ENCODE data around the gene CCDC107. TPM values are rescaled to one million over a fixed set of nuclear protein-coding genes. Genes with fewer than 3 reads are reported as not detected.
"Not testable (repeated sequence)": the region's sequence is repeated elsewhere in the genome, so short reads cannot be mapped to it uniquely, and the experiment has no call there.

The CCDC107 gene
- total RNA-seq, 2 experiments from 2014 or later: 17.1 to 18.3 TPM

DNA sequence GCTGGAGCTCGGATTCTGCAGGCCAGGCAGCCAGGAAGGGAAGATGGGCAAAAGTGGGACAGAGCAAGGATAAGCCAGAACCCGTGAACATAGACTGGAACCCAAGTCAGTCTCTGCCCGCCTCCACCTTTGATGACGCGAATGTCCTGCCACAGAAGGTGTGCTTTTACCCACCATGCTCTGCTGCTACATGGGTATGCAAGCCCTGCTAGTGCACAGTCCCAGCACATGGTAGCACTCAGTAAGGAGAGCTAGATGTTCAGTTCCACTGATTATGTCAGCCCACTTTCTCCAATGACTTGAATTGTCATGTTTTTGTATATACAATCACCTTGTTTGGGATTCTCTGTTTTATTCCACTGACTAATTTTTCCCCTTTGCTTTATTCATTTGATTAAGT is 28.5 kb upstream of the CCDC107 start:
- POLR2A ChIA-PET: no interaction called here

DNA sequence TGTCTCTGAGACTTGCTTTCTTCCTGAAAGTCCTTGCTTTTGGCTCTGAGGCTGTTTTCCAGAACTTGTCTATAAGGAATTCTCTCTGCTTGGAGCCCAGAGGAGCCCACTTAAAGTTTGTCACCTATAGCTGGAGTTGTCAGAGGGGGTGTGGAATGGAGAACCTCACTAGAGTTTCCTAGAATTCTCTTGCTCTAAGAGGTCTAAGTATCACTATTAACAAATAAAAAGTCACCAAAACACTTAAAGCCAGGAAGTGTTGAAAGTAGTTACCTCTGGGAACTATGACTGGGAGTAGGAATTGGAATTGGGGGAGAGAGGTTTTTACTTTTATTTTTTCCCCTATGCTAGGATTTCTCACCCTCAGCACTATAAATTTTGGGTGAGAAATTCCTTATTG is 22.4 kb upstream of the CCDC107 start:
- POLR2A ChIA-PET: no interaction called here
- CTCF ChIA-PET: no interaction called here

More for the DNA sequence above, 28.5 kb upstream of the CCDC107 start:
- CTCF ChIA-PET: interaction anchor here (0.6 kb wide), 1 partner anchor 160 kb away, joined by 3 read pairs; no protein-coding TSS in a partner anchor

DNA sequence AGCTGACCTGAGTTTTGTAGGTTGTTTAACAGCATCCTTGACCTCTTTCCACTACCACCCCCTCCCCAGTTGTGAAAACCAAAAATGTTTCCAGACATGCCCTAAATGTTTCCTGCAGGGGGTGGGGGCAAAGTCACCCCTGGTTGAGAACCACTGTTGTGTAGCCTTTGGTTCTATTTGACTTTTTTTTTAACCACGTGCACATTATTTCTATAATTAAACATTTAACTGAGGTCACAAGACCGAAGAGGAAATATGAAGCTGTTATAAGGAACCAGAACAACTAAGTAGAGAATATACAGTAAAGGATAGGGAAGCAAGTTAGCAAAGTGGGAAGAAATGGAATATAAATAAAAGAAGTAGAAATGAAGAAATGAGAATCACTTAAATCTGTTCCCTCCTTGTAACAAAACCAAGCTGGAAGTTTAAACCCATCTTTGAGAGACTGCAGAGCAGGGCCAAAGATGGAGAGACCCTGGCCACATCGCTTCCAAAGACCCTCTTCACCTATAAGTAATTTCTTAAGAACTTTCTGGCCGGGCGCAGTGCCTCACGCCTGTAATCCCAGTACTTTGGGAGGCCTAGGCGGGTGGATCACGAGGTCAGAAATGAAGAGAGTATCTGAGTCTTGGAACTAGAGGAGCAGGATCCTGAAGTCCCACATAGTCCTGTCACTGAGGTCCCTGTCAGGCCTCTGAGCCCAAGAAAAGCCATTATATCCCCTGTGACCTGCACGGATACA is 21.8 kb upstream of the CCDC107 start:
- POLR2A ChIA-PET: no interaction called here

DNA sequence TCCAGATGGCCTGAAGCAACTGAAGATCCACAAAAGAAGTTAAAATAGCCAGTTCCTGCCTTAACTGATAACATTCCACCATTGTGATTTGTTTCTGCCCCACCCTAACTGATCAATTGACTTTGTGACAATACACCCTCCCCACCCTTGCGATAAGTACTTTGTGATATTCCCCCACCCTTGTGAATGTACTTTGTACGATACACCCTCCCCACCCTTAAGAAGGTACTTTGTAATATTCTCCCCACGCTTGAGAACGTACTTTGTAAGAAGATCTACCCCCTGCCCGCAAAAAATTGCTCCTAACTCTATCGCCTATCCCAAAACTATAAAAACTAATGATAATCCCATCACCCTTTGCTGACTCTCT is 21.2 kb upstream of the CCDC107 start:
- POLR2A ChIA-PET, CTCF ChIA-PET: not testable (repeated sequence)

More for the DNA sequence above, 21.8 kb upstream of the CCDC107 start:
- CTCF ChIA-PET: no interaction called here

DNA sequence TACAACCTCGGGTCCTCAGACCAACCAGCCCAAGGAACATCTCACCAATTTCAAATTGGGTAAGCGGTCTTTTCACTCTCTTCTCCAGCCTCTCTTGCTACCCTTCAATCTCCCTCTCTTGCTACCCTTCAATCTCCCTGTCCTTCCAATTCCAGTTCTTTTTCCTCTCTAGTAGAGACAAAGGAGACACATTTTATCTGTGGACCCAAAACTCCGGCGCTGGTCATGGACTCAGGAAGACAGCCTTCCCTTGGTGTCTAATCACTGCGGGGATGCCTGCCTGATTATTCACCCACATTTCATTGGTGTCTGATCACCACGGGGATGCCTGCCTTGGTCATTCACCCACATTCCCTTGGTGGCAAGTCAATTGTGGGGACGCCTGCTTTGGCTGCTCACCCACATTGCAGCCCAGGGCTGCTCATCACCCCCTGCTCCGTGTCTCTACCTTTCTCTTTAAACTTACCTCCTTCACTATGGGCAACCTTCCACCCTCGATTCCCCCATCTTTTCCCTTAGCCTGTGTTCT is 20.6 kb upstream of the CCDC107 start:
- CTCF ChIA-PET: interaction anchor here (0.6 kb wide), 1 partner anchor 10 kb away, joined by 3 read pairs; no protein-coding TSS in a partner anchor
- POLR2A ChIA-PET: not testable (repeated sequence)

DNA sequence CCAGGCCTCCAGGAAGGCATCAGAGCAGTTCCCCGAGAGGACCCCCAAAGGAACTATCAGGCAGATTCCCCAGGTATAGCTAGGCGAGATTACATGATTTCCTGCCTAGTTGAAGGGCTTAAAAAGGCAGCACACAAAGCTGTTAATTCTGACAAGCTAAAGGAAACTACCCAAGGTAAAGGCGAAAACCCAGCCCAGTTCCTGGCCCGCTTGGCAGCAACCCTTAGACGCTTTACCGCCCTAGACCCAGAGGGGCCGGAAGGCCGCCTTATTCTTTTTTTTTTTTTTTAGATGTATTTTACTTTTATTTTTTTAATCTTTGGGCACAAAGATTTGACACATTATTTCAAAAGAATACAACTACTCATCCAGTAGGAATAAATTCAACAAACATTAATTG is 19.3 kb upstream of the CCDC107 start:
- POLR2A ChIA-PET: interaction anchor here (1.3 kb wide), 1 partner anchor 11 kb away, joined by 4 read pairs; no protein-coding TSS in a partner anchor
- CTCF ChIA-PET: not testable (repeated sequence)

DNA sequence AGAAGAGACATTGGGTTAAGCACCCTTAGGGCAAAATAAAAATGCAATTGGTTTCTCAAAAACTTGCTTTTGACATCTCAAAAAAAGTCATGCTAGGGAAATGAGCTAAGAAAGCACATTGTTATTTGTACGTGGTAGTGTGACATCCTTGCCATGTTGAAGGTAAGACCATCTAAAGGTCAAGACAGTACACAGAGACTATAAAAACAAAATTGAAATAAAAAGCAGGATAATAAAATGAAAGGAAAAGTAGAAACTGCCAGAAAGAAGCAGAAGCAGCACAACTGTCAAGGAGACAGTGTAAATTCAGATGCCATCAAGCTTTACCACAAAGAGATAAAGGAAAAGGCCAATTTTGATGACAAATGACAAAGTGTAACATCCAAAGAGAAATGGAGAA is 18.9 kb upstream of the CCDC107 start:
- POLR2A ChIA-PET: interaction anchor here (1.3 kb wide), 1 partner anchor 11 kb away, joined by 4 read pairs; no protein-coding TSS in a partner anchor
- CTCF ChIA-PET: not testable (repeated sequence)

DNA sequence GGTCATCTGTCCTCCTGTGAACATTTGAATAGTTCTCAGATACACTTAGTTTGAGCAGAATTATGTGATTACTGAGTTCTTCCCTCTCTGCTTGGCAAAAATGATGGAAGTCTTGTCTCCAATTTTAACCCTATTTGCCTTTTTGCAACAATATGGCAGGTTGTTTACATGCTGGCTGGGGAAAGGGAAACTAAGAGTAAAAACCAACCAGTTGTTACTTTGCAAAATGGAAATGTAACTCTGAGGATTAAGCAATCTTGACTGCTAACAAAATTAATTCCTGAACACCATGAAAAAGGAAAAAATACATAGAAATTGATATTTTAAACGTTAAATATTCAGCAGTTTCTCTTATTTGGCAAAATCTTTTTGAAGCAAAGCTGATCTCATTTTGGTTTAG is 18.5 kb upstream of the CCDC107 start:
- CTCF ChIA-PET: no interaction called here
- POLR2A ChIA-PET: interaction anchor here (1.3 kb wide), 1 partner anchor 11 kb away, joined by 4 read pairs; no protein-coding TSS in a partner anchor

DNA sequence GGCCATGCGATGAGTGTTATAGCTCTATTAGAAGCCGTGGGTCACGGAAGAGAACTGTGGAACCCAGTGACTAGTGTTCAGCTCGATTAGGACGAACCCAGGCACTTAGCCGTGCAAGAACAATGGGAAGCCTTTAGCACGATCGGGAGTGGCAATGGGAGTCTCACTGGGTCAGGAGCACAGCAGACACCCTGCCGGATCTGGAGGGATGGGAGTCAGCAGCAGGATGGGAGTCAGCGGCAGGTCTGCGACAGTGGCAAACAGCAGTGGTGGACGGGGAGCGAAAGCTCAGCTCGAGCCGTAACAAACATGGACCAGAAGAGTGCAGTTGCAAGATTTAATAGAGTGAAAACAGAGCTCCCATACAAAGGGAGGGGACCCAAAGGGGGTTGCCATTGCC is 17.7 kb upstream of the CCDC107 start:
- CTCF ChIA-PET: not testable (repeated sequence)
- POLR2A ChIA-PET: interaction anchor here (1.3 kb wide), 1 partner anchor 10 kb away, joined by 4 read pairs; no protein-coding TSS in a partner anchor

DNA sequence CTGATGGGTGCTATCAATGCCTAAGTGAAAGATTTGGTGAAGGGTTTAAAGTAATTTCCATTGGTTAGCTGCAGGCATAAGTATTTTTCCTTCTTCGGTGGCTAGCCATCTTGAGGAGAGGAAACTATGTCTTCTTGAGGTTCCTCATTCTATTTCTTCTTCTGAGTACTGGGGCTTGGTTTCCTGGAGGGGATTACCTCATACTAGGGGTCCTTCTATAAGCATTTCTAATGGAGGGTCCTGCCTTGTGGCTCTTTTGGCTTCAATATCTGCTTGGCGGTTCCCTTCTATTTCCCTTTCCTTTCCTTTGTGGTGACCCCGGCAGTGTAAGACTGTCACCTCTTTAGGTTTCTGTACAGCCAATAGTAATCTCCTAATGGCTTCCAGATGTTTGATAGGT is 16.6 kb upstream of the CCDC107 start:
- POLR2A ChIA-PET, CTCF ChIA-PET: not testable (repeated sequence)

DNA sequence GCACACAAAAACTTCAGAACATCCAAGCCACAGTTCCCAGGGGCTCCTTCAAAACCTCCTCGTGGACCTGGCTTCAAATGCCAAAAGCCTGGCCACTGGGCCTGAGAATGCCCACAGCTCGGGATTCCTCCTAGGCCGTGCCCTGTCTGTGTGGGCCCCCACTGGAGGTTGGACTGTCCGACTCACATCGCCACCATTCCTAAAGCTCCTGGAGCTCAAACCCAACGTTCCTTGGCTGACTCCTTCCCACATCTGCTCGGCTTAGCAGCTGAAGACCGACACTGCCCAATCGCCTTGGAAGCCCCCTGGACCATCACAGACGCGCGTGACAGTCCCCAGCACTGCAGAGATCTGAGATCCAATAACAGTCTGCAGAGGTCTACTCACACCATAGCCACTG is 15.0 kb upstream of the CCDC107 start:
- ChIA-PET CTCF (interaction anchor here (0.9 kb wide), 1 partner anchor 15 kb away, joined by 4 read pairs; the partner anchor contains the start of gene CCDC107), POLR2A (no interaction called here)

DNA sequence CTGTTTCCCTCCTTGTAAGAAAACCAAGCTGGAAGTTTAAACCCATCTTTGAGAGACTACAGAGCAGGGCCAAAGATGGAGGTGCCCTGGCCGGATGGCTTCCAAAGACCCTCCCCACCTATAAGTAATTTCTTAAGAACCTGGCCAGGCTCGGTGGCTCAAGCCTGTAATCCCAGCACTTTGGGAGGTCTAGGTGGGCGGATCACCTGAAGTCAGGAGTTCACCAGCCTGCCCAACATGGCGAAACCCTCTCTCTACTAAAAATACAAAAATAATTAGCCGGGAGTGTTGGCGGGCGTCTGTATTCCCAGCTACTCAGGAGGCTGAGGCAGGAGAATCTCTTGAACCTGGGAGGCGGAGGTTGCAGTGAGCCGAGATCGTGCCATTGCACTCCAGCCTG is 12.4 kb upstream of the CCDC107 start:
- CTCF ChIA-PET: interaction anchor here (1.1 to 4.7 kb wide), 10 partner anchors 11 to 82 kb away, joined by 3 to 49 read pairs (median 9); partner anchors contain the start of genes CCDC107, CD72 and RMRP

DNA sequence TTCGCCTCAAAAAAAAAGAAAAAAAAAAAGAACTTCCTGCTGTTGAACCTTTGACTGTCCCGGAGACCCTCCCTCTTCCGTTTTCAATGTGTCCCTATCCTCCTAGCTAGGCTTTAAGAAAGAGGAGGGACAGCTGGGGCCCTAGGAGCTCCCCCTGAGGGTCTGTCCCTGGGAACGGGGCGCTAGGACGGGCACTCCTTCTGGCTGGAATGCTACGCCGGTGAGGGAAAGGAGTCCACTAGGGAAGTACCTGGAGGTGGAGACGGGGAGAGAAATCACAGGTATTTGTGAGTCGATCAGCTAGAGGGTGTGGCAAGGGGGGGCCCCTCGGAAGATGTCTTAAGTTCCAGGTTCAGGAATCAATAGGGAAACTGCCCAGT is 11.9 kb upstream of the CCDC107 start:
- POLR2A ChIA-PET: interaction anchor here (1.0 to 2.6 kb wide), 2 partner anchors 11 to 83 kb away, joined by 3 to 30 read pairs; partner anchors contain the start of genes CCDC107 and RMRP
- CTCF ChIA-PET: interaction anchor here (0.6 to 4.7 kb wide), 11 partner anchors 11 to 82 kb away, joined by 3 to 49 read pairs (median 8); partner anchors contain the start of genes CCDC107, CD72 and RMRP

More for the DNA sequence above, 12.4 kb upstream of the CCDC107 start:
- POLR2A ChIA-PET: interaction anchor here (2.6 kb wide), 1 partner anchor 12 kb away, joined by 30 read pairs; the partner anchor contains the start of genes CCDC107 and RMRP

DNA sequence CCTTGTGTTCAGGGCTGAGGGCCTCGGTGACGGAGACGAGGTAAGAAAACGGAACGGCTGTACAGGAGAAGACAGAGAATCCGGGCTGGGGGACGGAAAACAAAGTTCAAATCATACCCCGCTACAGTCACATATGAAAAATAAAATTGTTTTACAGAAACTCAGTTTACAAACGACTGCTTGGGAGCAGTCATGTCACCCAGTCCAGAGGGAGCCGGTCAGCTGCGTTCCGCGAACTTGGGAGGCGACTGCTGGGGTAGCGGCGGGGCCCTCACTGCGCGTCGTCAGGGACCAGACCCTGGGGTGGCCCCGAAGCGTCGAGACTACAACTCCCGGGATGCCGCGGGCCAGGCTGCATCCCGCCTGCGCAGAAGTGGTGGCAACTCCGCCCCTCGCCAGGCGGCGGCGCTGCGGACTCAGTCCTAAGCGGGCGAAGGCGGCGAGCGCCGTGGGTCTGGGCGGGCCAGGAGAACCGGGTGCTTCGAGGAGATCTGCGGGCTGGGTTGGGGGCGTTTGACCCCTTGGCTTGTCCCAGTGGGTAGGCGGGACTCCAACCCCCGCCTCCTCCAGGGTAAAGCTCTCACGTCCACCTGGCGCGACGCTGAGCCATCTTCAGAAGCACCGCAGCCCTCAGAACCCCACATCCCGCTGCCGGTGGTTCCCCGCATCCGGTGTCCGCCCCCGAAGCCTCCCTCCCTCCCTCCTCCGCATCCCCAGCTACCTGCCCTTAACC is 11.4 kb upstream of the CCDC107 start:
- ChIA-PET CTCF (interaction anchor here (0.6 to 4.7 kb wide), 24 partner anchors 9 to 144 kb away, joined by 3 to 49 read pairs (median 4); partner anchors contain the start of genes CCDC107, CD72, CREB3 and RMRP), POLR2A (interaction anchor here (0.6 to 2.6 kb wide), 9 partner anchors 11 to 541 kb away, joined by 3 to 30 read pairs (median 4); partner anchors contain the start of genes CCDC107 and RMRP)

DNA sequence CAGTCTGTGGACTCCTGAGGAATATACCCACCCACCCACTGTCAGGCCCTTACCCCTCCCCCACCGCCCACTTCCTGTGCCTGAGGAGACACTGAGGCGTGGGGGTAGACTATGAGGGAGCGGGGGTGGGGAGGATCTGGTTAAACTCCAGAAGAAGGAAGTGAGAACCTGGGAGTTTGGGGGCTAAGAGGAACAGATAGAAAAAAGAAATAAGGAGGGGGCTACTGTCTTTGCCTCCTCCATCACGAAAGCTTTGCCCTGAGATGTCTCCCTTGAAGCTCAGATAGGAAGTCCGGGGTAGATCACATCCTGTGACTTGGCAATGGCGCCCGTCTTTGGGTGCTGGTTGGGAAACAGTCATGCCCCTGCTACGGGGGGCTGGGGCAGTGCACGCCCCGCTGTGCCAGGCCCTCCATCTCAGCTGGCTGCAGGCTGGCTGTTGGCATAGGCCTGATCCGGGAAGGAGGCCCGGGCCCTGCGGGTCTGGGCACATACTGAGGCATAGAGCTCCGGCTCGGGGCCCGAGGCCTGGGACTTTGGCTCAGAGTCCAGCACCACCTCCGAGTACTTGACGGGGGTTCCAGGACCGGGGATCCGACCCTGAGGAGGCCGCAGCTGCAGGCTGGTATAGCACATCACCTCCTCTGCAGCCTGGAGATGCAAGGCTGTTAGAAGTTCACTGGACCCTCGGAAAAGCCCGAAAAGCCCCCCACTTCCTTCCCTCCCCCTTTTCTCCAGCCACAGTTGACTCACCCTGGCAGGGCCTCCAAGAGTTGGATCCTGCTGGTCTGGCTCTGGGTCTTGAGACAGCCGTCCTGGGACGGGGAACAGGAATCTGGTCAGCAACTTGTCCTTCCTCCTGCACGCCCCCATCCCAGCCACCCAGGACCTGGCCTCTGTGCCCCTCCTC is 8.4 kb upstream of the CCDC107 start:
- ChIA-PET POLR2A (interaction anchor here (0.7 to 2.2 kb wide), 5 partner anchors 8 to 165 kb away, joined by 4 to 17 read pairs (median 6); partner anchors contain the start of genes CCDC107 and RMRP), CTCF (interaction anchor here (0.8 to 1.7 kb wide), 8 partner anchors 8 to 107 kb away, joined by 3 to 10 read pairs (median 5); partner anchors contain the start of genes ARHGEF39, CCDC107, CREB3 and RMRP)

DNA sequence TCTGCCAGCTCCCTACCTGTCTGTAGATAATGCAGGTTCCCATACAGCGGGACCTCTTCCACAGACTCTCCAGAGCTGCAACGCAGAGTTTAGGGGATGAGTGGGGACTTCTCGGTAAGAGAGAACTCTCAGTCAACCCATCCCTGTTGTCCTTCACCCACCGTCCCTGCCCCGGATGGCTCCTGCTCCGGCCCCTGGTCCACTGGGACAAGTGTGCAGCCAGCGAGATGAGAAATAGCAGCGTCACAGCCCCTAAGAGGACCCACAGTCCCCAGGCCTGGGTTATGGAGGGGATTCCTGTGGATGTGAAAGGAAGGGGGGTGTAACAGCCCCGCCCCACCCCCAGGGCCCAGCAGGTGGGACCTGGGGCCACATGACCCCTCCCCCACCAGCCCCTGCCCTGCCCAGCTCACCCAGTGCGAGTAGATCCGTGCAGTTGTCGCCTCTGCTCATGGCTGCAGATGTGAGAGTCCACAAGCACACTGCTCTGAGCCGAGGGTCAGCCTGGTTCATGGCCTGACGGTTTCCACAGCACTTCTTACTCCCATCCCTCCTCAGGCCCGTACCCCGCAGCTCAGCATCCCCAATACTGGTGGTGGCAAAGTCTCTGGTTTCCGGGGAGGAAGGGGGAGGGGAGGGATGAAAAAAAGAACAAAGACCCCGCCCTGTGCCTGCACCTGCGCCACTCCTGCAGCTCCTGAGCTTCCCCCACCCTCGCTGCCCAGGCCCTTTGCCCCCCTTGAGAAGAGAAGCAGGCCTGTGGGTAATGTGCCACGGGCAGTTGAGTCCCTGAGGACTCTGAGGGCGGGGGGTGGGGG is 7.5 kb upstream of the CCDC107 start, which contains the start of gene SIT1:
Gene SIT1, minus strand, starts transcription at position 591 of the 818 bp plus-strand sequence. Its CDS starts 78 bp downstream, at position 513.
- POLR2A ChIA-PET: interaction anchor here (0.6 to 2.2 kb wide), 7 partner anchors 8 to 571 kb away, joined by 3 to 17 read pairs (median 5); partner anchors contain the start of genes CCDC107, FANCG and RMRP
- CTCF ChIA-PET: interaction anchor here (0.8 to 1.5 kb wide), 5 partner anchors 14 to 82 kb away, joined by 3 to 9 read pairs (median 4); partner anchors contain the start of genes ARHGEF39, CREB3 and TLN1

All from activated CD8-positive, alpha-beta memory T cell treated with anti-CD3 and anti-CD28 coated beads for 36 hours (primary cell).